H9 (cell line): ENCODE measurements around the gene STPG3. TPM values are rescaled to one million over a fixed set of nuclear protein-coding genes. Genes with fewer than 3 reads are reported as not detected.

Experiments used
- DNase-seq: peaks from one replicate; pipeline ENCODE4 v3.0.0-alpha.2; 2017
- H2AFZ ChIP-seq: one replicate; pipeline ENCODE4 v1.6.1; 2013; ENCODE audit warnings: mild to moderate bottlenecking, low read length, control low read depth, moderate library complexity
- H2AK5ac ChIP-seq: 2 replicates; pipeline ENCODE4 v1.6.1; 2013; ENCODE audit warnings: low read length, control low read depth, mixed read lengths; ENCODE audit not compliant: insufficient read length
- H2BK120ac ChIP-seq: one replicate; pipeline ENCODE4 v1.6.1; 2013; ENCODE audit warnings: low read depth, mild to moderate bottlenecking, low read length, control low read depth, inconsistent platforms; ENCODE audit not compliant: poor library complexity, severe bottlenecking
- H2BK12ac ChIP-seq: 2 replicates; pipeline ENCODE4 v1.6.1; 2013; ENCODE audit warnings: low read length, control low read depth, mixed read lengths, low read depth; ENCODE audit not compliant: insufficient read length
- H2BK15ac ChIP-seq: 2 replicates; pipeline ENCODE4 v1.6.1; 2013; ENCODE audit warnings: low read depth, low read length, control low read depth
- H2BK20ac ChIP-seq: one replicate; pipeline ENCODE4 v1.6.1; 2013; ENCODE audit warnings: low read depth, mild to moderate bottlenecking, low read length, control low read depth, inconsistent platforms; ENCODE audit not compliant: poor library complexity, severe bottlenecking
- H2BK5ac ChIP-seq: 2 replicates; pipeline ENCODE4 v1.6.1; 2013; ENCODE audit warnings: low read length, control low read depth, mixed read lengths; ENCODE audit not compliant: insufficient read length
- H3K14ac ChIP-seq: 2 replicates; pipeline ENCODE4 v1.6.1; 2013; ENCODE audit warnings: low read length, control low read depth; ENCODE audit not compliant: insufficient read depth
- H3K18ac ChIP-seq: 2 replicates; pipeline ENCODE4 v1.6.1; 2013; ENCODE audit warnings: low read depth, mild to moderate bottlenecking, mixed read lengths, low read length, control low read depth; ENCODE audit not compliant: insufficient read length
- H3K23ac ChIP-seq: 2 replicates; pipeline ENCODE4 v1.6.1; 2013; ENCODE audit warnings: low read length, control low read depth, mixed read lengths, low read depth; ENCODE audit not compliant: insufficient read length
- H3K23me2 ChIP-seq: 2 replicates; pipeline ENCODE4 v1.6.1; 2013; ENCODE audit warnings: low read depth, mild to moderate bottlenecking, mixed read lengths, low read length, control low read depth; ENCODE audit not compliant: insufficient read length, poor library complexity, severe bottlenecking
- H3K27ac ChIP-seq: 2 replicates; pipeline ENCODE4 v1.5.1; 2013; ENCODE audit warnings: low read length, control low read depth, mixed read lengths, low read depth; ENCODE audit not compliant: insufficient read length
- H3K27me3 ChIP-seq: 2 replicates; pipeline ENCODE4 v1.6.1; 2013; ENCODE audit warnings: low read length, control low read depth, inconsistent platforms; ENCODE audit not compliant: insufficient read depth
- H3K4ac ChIP-seq: 2 replicates; pipeline ENCODE4 v1.6.1; 2013; ENCODE audit warnings: low read depth, mild to moderate bottlenecking, control low read depth, inconsistent platforms, low read length, moderate library complexity
- H3K4me1 ChIP-seq: 2 replicates; pipeline ENCODE4 v1.6.1; 2013; ENCODE audit warnings: low read length, control low read depth, inconsistent platforms; ENCODE audit not compliant: insufficient read depth
- H3K4me2 ChIP-seq: 2 replicates; pipeline ENCODE4 v1.6.1; 2013; ENCODE audit warnings: low read length, control low read depth, mixed read lengths; ENCODE audit not compliant: insufficient read length, insufficient read depth
- H3K56ac ChIP-seq: 2 replicates; pipeline ENCODE4 v1.6.1; 2013; ENCODE audit warnings: low read depth, mild to moderate bottlenecking, mixed read lengths, low read length, control low read depth; ENCODE audit not compliant: insufficient read length
- H3K79me1 ChIP-seq: 2 replicates; pipeline ENCODE4 v1.6.1; 2013; ENCODE audit warnings: low read depth, mild to moderate bottlenecking, moderate library complexity, low read length, control low read depth, inconsistent platforms; ENCODE audit not compliant: insufficient read depth, poor library complexity, severe bottlenecking
- H3K79me2 ChIP-seq: 2 replicates; pipeline ENCODE4 v1.6.1; 2013; ENCODE audit warnings: low read length, control low read depth, inconsistent platforms; ENCODE audit not compliant: insufficient read depth
- H3K9ac ChIP-seq: 2 replicates; pipeline ENCODE4 v1.6.1; 2013; ENCODE audit warnings: low read length, control low read depth, mixed read lengths; ENCODE audit not compliant: insufficient read length; ENCODE audit errors: extremely low read depth
- H3K9me3 ChIP-seq: one replicate; pipeline ENCODE4 v1.6.1; 2013; ENCODE audit warnings: low read depth, low read length, inconsistent platforms; ENCODE audit not compliant: control insufficient read depth
- H3T11ph ChIP-seq: one replicate; pipeline ENCODE4 v1.6.1; 2013; ENCODE audit warnings: mild to moderate bottlenecking, low read length, control low read depth, inconsistent platforms
- H4K20me1 ChIP-seq: one replicate; pipeline ENCODE4 v1.6.1; 2013; ENCODE audit not compliant: control insufficient read depth, insufficient read length, insufficient read depth
- H4K5ac ChIP-seq: 2 replicates; pipeline ENCODE4 v1.6.1; 2013; ENCODE audit warnings: low read depth, mild to moderate bottlenecking, mixed read lengths, low read length, control low read depth; ENCODE audit not compliant: insufficient read length
- H4K8ac ChIP-seq: replicated peaks from 2 replicates; pipeline ENCODE4 v1.6.1; 2013; ENCODE audit warnings: low read length, control low read depth, mixed read lengths, low read depth; ENCODE audit not compliant: insufficient read length
- H4K91ac ChIP-seq: 2 replicates; pipeline ENCODE4 v1.6.1; 2013; ENCODE audit warnings: low read depth, mild to moderate bottlenecking, moderate library complexity, mixed read lengths, low read length, control low read depth; ENCODE audit not compliant: insufficient read length
- H3K27ac Mint-ChIP-seq, 3 experiments: 2 replicates in 2 of 3; 3 replicates in 1 of 3; pipeline ENCODE4 v1.8.0; 2020 to 2021; ENCODE audit warnings: mixed read lengths in 3 of 3, mild to moderate bottlenecking in 1 of 3, moderate library complexity in 1 of 3
- H3K27me3 Mint-ChIP-seq: 2 replicates; pipeline ENCODE4 v1.8.0; 2021; ENCODE audit warnings: low read depth, mild to moderate bottlenecking, moderate library complexity, mixed read lengths
- H3K36me3 Mint-ChIP-seq, 3 experiments: 2 replicates in 2 of 3; 3 replicates in 1 of 3; pipeline ENCODE4 v1.8.0; 2020 to 2021; ENCODE audit warnings: low read depth in 3 of 3, mixed read lengths in 3 of 3; ENCODE audit not compliant: insufficient read depth in 1 of 3
- H3K4me1 Mint-ChIP-seq, 2 experiments: 2 replicates each; pipeline ENCODE4 v1.8.0; 2020; ENCODE audit warnings: mixed read lengths in 2 of 2
- H3K4me3 Mint-ChIP-seq, 2 experiments: 2 replicates in 1 of 2; 3 replicates in 1 of 2; pipeline ENCODE4 v1.8.0; 2020 to 2021; ENCODE audit warnings: mild to moderate bottlenecking in 2 of 2, mixed read lengths in 2 of 2, moderate library complexity in 1 of 2
- H3K9me3 Mint-ChIP-seq, 2 experiments: 2 replicates in 1 of 2; 3 replicates in 1 of 2; pipeline ENCODE4 v1.8.0; 2020; ENCODE audit warnings: mild to moderate bottlenecking in 2 of 2, mixed read lengths in 2 of 2, moderate library complexity in 1 of 2
- CTCF ChIP-seq: fragments of 200-600 bp; sonication (generic); conservative IDR thresholded peaks from 3 replicates; pipeline ENCODE4 v1.8.0; 2021; ENCODE audit warnings: antibody characterized with exemption, mild to moderate bottlenecking
- WGBS: extraction: QIAGEN DNeasy Blood & Tissue Kit; methylation state at CpG from one replicate; pipeline ENCODE4 v1.1.7; 2013; ENCODE audit warnings: missing lambda C conversion rate, low lambda C conversion rate, mixed read lengths; ENCODE audit not compliant: insufficient read length; ENCODE audit errors: extremely low coverage; 5-methylcytosine and 5-hydroxymethylcytosine counted together
- total RNA-seq: library from RNA; stranded (reverse); gene quantifications from 2 replicates; pipeline ENCODE4 v1.2.1, GENCODE V29; 2021

The STPG3 gene
- total RNA-seq, 1 experiment from 2014 or later = not detected

GRCh38 chr9:137280474-137281344 is 29.6 kb downstream of the STPG3 start:
- Histone ChIP-seq H2BK15ac (no peak overlapping the region; the same call in 1 of the 2 replicates), H2AFZ (no peak overlapping the region), H3T11ph (no peak overlapping the region), H3K4me2 (peak overlapping the region; percentile 38), H3K27ac (no peak overlapping the region), H3K9ac (no peak overlapping the region), H2BK5ac (no peak overlapping the region), H3K9me3 (no peaks in the 10 kb centered on the region), H4K91ac (no peak overlapping the region), H3K18ac (no peak overlapping the region), H2BK120ac (no peak overlapping the region), H2BK20ac (no peak overlapping the region), H3K4ac (no peak overlapping the region), H3K27me3 (no peaks in the 10 kb centered on the region), H3K4me1 (no peaks in the 10 kb centered on the region), H3K23me2 (peaks cover 12% of the 10 kb centered on the region), H3K56ac (no peak overlapping the region), H2BK12ac (no peak overlapping the region), H4K20me1 (no peaks in the 10 kb centered on the region), H2AK5ac (no peak overlapping the region), H3K23ac (no peak overlapping the region), H4K8ac (no peak overlapping the region), H3K79me2 (no peaks in the 10 kb centered on the region), H3K79me1 (no peaks in the 10 kb centered on the region), H4K5ac (no peak overlapping the region), H3K14ac (no peak overlapping the region; the same call in 1 of the 2 replicates)
- Mint-ChIP-seq H3K27ac (no peak overlapping the region), H3K27me3 (peaks cover 16% of the 10 kb centered on the region), H3K36me3 (peaks cover 0 to 1% (median 0%) of the 10 kb centered on the region in 3 experiments; a peak in 1 of 7 replicates), H3K4me3 (peak overlapping the region; percentile 24 to 46; a peak in 3 of 5 replicates), H3K4me1 (peaks cover 10 to 14% of the 10 kb centered on the region in 2 experiments), H3K9me3 (no peaks in the 10 kb centered on the region; a peak in 2 of 5 replicates)
- peak; percentile 65 for DNase-seq
- TF ChIP-seq CTCF = peak; percentile 66
- WGBS = no CpG with 5 or more reads among the region's 85 CpGs
